ENCODE data around the gene PTPRJ. TPM values are rescaled to one million over a fixed set of nuclear protein-coding genes. Genes with fewer than 3 reads are reported as not detected.

Gene PTPRJ
- total RNA-seq, 1 experiment from 2014 or later = 59.4 TPM

- no peak overlapping the region for H3K4me3 Mint-ChIP-seq (ENCODE audit: low read depth, unreplicated experiment)
These were observed 53.6 kb downstream of the PTPRJ start for GRCh38 chr11:48033918-48034341.

DNA sequence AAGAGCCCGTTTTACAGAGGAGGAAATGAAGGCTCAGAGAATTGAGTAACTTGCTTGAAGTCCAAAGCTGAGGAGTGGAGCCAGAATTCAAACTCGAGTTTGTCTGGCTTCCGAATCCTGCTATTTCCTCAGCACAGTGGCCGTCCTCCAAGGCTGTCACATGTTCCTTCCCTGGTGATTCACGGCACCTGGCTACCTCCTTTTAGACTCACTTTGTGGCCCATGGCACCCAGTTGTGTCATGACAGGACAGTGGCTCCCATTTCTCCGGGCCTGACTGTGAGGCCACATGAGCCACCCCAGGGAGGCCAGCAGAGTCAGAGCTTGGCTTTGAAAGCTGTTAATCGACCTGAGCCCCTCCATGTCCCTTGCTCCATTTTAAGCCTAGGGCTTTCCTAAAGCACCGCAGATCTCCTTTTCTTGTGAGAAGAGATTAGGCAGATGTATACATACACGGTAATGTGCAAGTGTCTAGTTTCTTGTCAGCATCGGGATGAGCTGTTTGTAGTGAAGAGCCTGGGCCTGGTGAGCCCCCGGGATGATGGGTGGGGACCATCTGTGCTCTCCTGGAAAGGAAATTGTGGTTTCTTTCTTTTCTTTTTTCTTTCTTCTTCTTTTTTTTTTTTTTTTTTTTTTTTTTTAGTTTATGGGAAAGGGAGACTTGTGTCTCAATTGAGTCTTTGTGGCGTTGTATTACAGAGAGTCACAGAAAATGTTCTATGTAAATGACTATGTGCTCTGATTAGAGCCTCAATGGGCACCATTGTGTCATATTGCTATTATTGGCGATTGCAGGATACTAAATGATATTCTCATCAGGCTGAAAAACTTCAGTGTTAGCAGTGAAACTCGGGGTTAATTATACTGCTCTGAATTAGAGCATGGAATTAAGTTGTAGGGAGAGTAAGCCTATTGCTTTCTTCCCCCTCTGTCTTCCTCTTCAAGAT lies 54.8 kb downstream of the PTPRJ start:
- peaks cover 16% of the 10 kb centered on the region for H3K4me1 Mint-ChIP-seq (ENCODE audit: low read depth, unreplicated experiment)
- H3K9me3 Mint-ChIP-seq (ENCODE audit: low read depth, unreplicated experiment) = no peaks in the 10 kb centered on the region
- no peaks in the 10 kb centered on the region for H3K27me3 Mint-ChIP-seq (ENCODE audit: unreplicated experiment)
- intact Hi-C loops (cut with micrococcal nuclease; ENCODE audit: unreplicated experiment) = no loop called here
- TF ChIP-seq CTCF (IDR thresholded peaks at IDR 0.05; ENCODE audit: unreplicated experiment) = no peak
- H3K36me3 Mint-ChIP-seq (ENCODE audit: insufficient read depth, unreplicated experiment) = peaks cover 7% of the 10 kb centered on the region
- no TSS peak for BruUV-seq (replicated peaks)
- H3K27ac Mint-ChIP-seq (ENCODE audit: unreplicated experiment) = no peak overlapping the region
- CTCF ChIA-PET = no interaction called here
- DNase-seq = no peak
- no peak overlapping the region for H3K4me3 Mint-ChIP-seq (ENCODE audit: low read depth, unreplicated experiment)

More at GRCh38 chr11:48033918-48034341, 53.6 kb downstream of the PTPRJ start:
- Mint-ChIP-seq H3K36me3 (ENCODE audit: insufficient read depth, unreplicated experiment) (peaks cover 7% of the 10 kb centered on the region), H3K27me3 (ENCODE audit: unreplicated experiment) (no peaks in the 10 kb centered on the region), H3K9me3 (ENCODE audit: low read depth, unreplicated experiment) (no peaks in the 10 kb centered on the region), H3K4me1 (ENCODE audit: low read depth, unreplicated experiment) (peaks cover 24% of the 10 kb centered on the region), H3K27ac (ENCODE audit: unreplicated experiment) (no peak overlapping the region)
- CTCF ChIA-PET = interaction anchor here (1.0 kb wide), 1 partner anchor 13 kb away, joined by 3 read pairs; no protein-coding TSS in a partner anchor
- no peak for DNase-seq
- intact Hi-C loops (cut with micrococcal nuclease; ENCODE audit: unreplicated experiment) = no loop called here
- TF ChIP-seq CTCF (IDR thresholded peaks at IDR 0.05; ENCODE audit: unreplicated experiment) = no peak
- no TSS peak for BruUV-seq (replicated peaks)

DNA sequence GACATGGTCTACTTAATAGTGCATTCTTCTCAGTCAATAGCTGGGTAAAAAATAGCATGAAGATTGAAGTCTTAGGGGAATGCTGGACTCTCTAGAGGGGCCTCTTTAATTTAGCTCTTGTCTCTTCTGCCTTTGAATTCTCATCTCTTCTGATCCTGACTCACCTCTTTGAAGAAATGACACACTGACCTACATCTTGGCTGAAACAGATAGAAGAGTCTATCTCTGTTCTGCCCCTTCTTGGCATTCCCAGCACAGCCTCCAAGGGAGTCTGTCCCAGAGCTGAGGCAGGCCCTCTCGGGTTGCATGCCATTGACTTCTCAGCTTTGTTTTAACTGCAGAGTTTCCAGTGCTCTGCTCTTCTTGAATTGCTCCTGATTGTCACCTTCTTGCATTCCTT lies 55.7 kb downstream of the PTPRJ start:
- no peak for DNase-seq
- intact Hi-C loops (cut with micrococcal nuclease; ENCODE audit: unreplicated experiment) = no loop called here

DNA sequence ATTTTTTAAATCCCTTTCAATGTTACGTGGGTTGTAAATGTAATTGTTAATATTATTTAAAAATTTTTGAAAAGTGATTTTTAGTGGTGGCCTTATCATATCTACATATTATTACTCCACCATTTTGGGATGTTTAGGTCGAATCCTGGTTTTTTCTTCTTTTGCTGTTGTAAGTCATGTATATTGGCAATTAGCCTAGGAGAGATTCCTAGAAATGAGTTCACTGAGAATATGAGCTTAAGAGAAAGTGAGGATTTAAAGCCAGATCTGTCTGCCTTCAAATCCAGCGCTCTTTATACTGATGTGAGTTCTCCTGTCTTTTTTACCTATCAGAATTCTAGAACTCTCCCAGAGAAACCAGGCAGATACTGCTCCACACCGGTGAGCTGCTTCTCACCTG lies 56.1 kb downstream of the PTPRJ start:
- Mint-ChIP-seq H3K4me3 (ENCODE audit: low read depth, unreplicated experiment) (no peak overlapping the region), H3K36me3 (ENCODE audit: insufficient read depth, unreplicated experiment) (peaks cover 7% of the 10 kb centered on the region), H3K9me3 (ENCODE audit: low read depth, unreplicated experiment) (no peaks in the 10 kb centered on the region), H3K27ac (ENCODE audit: unreplicated experiment) (no peak overlapping the region), H3K27me3 (ENCODE audit: unreplicated experiment) (no peaks in the 10 kb centered on the region), H3K4me1 (ENCODE audit: low read depth, unreplicated experiment) (peaks cover 15% of the 10 kb centered on the region)
- no peak for TF ChIP-seq CTCF (IDR thresholded peaks at IDR 0.05; ENCODE audit: unreplicated experiment)
- no peak for DNase-seq
- intact Hi-C loops (cut with micrococcal nuclease; ENCODE audit: unreplicated experiment) = no loop called here
- no TSS peak for BruUV-seq (replicated peaks)
- CTCF ChIA-PET = no interaction called here

More for the DNA sequence above, 55.7 kb downstream of the PTPRJ start:
- CTCF ChIA-PET = no interaction called here
- H3K27me3 Mint-ChIP-seq (ENCODE audit: unreplicated experiment) = no peaks in the 10 kb centered on the region
- no TSS peak for BruUV-seq (replicated peaks)
- peaks cover 15% of the 10 kb centered on the region for H3K4me1 Mint-ChIP-seq (ENCODE audit: low read depth, unreplicated experiment)
- H3K27ac Mint-ChIP-seq (ENCODE audit: unreplicated experiment) = no peak overlapping the region
- peaks cover 7% of the 10 kb centered on the region for H3K36me3 Mint-ChIP-seq (ENCODE audit: insufficient read depth, unreplicated experiment)
- no peaks in the 10 kb centered on the region for H3K9me3 Mint-ChIP-seq (ENCODE audit: low read depth, unreplicated experiment)
- no peak overlapping the region for H3K4me3 Mint-ChIP-seq (ENCODE audit: low read depth, unreplicated experiment)
- TF ChIP-seq CTCF (IDR thresholded peaks at IDR 0.05; ENCODE audit: unreplicated experiment) = no peak
